Activated B cell treated with CpG ODN at 0.5 μM for 24 hours (primary cell): ENCODE data around the gene GSTO2. TPM values are rescaled to one million over a fixed set of nuclear protein-coding genes. Genes with fewer than 3 reads are reported as not detected.

ENCODE experiments used
- ATAC-seq: fragments of 200-7000 bp; cut with Tn5 transposase; one replicate; pipeline ENCODE4 v1.10.0; 2021; ENCODE audit warnings: low read depth, mild to moderate bottlenecking, moderate library complexity
- CTCF ChIA-PET: fragments of 350-600 bp; sonication (Branson Sonifier 250); formaldehyde crosslinking; loops from one replicate; lab custom pipeline; 2021; ENCODE audit warnings: antibody characterized with exemption; lab: Charles Lee
- POLR2A ChIA-PET: fragments of 350-600 bp; sonication (Branson Sonifier 250); formaldehyde crosslinking; loops from one replicate; lab custom pipeline; 2021; ENCODE audit warnings: antibody characterized with exemption; lab: Charles Lee
- DNase-seq: peaks from one replicate; pipeline ENCODE4 v3.0.0; 2022
- H3K27ac Mint-ChIP-seq: one replicate; pipeline ENCODE4 v1.8.0; 2020; ENCODE audit warnings: mixed read lengths
- H3K27me3 Mint-ChIP-seq: one replicate; pipeline ENCODE4 v1.8.0; 2021; ENCODE audit warnings: mixed read lengths
- H3K36me3 Mint-ChIP-seq: one replicate; pipeline ENCODE4 v1.8.0; 2021; ENCODE audit warnings: low read depth, mixed read lengths
- H3K4me1 Mint-ChIP-seq: one replicate; pipeline ENCODE4 v1.8.0; 2021; ENCODE audit warnings: mixed read lengths
- H3K4me3 Mint-ChIP-seq: one replicate; pipeline ENCODE4 v1.8.0; 2020; ENCODE audit warnings: mild to moderate bottlenecking, mixed read lengths
- H3K9me3 Mint-ChIP-seq: one replicate; pipeline ENCODE4 v1.8.0; 2020; ENCODE audit warnings: mixed read lengths
- CTCF ChIP-seq: fragments of 200-600 bp; IDR thresholded peaks from one replicate; pipeline ENCODE4 v1.8.0; 2022; ENCODE audit warnings: antibody characterized with exemption, mild to moderate bottlenecking
- intact Hi-C: fragments of 100-400 bp; cut with micrococcal nuclease; formaldehyde crosslinking; loops from one replicate; pipeline ENCODE4 v1.15.1; 2024
- total RNA-seq: library from RNA; stranded (reverse); gene quantifications from 2 replicates; pipeline ENCODE4 v1.2.3, GENCODE V29; 2022

The GSTO2 gene
- total RNA-seq, 1 donor from 2014 or later: 0.91 TPM

- H3K27me3 Mint-ChIP-seq: no peaks in the 10 kb centered on the region
- no peak for ATAC-seq
- no peak for TF ChIP-seq CTCF
- DNase-seq: no peak
- POLR2A ChIA-PET: interaction anchor here (1.2 to 1.5 kb wide), 2 partner anchors 15 to 29 kb away, joined by 3 to 4 read pairs; partner anchors contain the start of gene ITPRIP
- peak overlapping the region; percentile 82 for H3K27ac Mint-ChIP-seq
- CTCF ChIA-PET: interaction anchor here (0.8 to 1.4 kb wide), 3 partner anchors 15 to 31 kb away, joined by 3 to 4 read pairs (median 3); no protein-coding TSS in a partner anchor
- H3K4me3 Mint-ChIP-seq: peak overlapping the region; percentile 20
- H3K4me1 Mint-ChIP-seq: peaks cover 98% of the 10 kb centered on the region
- intact Hi-C loops: loop anchor here (2.0 kb wide), 1 partner anchor 18 kb away; no protein-coding TSS in a partner anchor
- peaks cover 20% of the 10 kb centered on the region for H3K36me3 Mint-ChIP-seq
- H3K9me3 Mint-ChIP-seq: no peaks in the 10 kb centered on the region
These were observed 54.1 kb downstream of the GSTO2 start for GRCh38 chr10:104323085-104323484.

- Mint-ChIP-seq H3K27ac (peak overlapping the region; percentile 80), H3K27me3 (no peaks in the 10 kb centered on the region), H3K36me3 (peaks cover 20% of the 10 kb centered on the region), H3K9me3 (no peaks in the 10 kb centered on the region), H3K4me3 (peak overlapping the region; percentile 72), H3K4me1 (peaks cover 98% of the 10 kb centered on the region)
- ChIA-PET CTCF (interaction anchor here (0.8 to 1.4 kb wide), 2 partner anchors 15 to 18 kb away, joined by 3 read pairs; no protein-coding TSS in a partner anchor), POLR2A (interaction anchor here (1.5 kb wide), 1 partner anchor 14 kb away, joined by 4 read pairs; the partner anchor contains the start of gene ITPRIP)
- no peak for DNase-seq
- intact Hi-C loops: loop anchor here (1.0 to 2.0 kb wide), 2 partner anchors 14 to 19 kb away; no protein-coding TSS in a partner anchor
- ATAC-seq: no peak
- TF ChIP-seq CTCF: no peak
These were observed 54.8 kb downstream of the GSTO2 start for GRCh38 chr10:104323760-104324201.

- POLR2A ChIA-PET: interaction anchor here (1.5 kb wide), 1 partner anchor 14 kb away, joined by 4 read pairs; the partner anchor contains the start of gene ITPRIP
These were observed 55.3 kb downstream of the GSTO2 start for GRCh38 chr10:104324221-104324686.

GRCh38 chr10:104324931-104325330 is 55.9 kb downstream of the GSTO2 start:
- intact Hi-C loops: loop anchor here (1.0 kb wide), 1 partner anchor 12 kb away; no protein-coding TSS in a partner anchor
- Mint-ChIP-seq H3K4me1 (peaks cover 98% of the 10 kb centered on the region), H3K4me3 (peak overlapping the region; percentile 44), H3K9me3 (no peaks in the 10 kb centered on the region), H3K27ac (peak overlapping the region; percentile 80), H3K36me3 (peaks cover 20% of the 10 kb centered on the region), H3K27me3 (no peaks in the 10 kb centered on the region)
- ATAC-seq (no peak), DNase-seq (no peak)
- CTCF ChIA-PET: interaction anchor here (1.2 kb wide), 1 partner anchor 18 kb away, joined by 4 read pairs; no protein-coding TSS in a partner anchor
- TF ChIP-seq CTCF: no peak
- POLR2A ChIA-PET: no interaction called here

More at GRCh38 chr10:104324221-104324686, 55.3 kb downstream of the GSTO2 start:
- intact Hi-C loops: loop anchor here (1.0 kb wide), 1 partner anchor 13 kb away; no protein-coding TSS in a partner anchor
- Mint-ChIP-seq H3K27ac (peak overlapping the region; percentile 80), H3K27me3 (no peaks in the 10 kb centered on the region), H3K4me1 (peaks cover 98% of the 10 kb centered on the region), H3K4me3 (peak overlapping the region; percentile 72), H3K36me3 (peaks cover 20% of the 10 kb centered on the region), H3K9me3 (no peaks in the 10 kb centered on the region)
- CTCF ChIA-PET: interaction anchor here (1.2 to 1.4 kb wide), 2 partner anchors 16 to 17 kb away, joined by 3 to 4 read pairs; no protein-coding TSS in a partner anchor
- no peak for DNase-seq
- TF ChIP-seq CTCF: no peak
- peak; percentile 9 for ATAC-seq
